ENCODE results near the gene ARHGAP5. TPM values are rescaled to one million over a fixed set of nuclear protein-coding genes. Genes with fewer than 3 reads are reported as not detected.

Gene ARHGAP5
- total RNA-seq, 3 donors from 2014 or later (not counting 1 experiment from before 2014, with no cell fraction given) = 31.5 to 45.8 (median 41.1) TPM

DNA sequence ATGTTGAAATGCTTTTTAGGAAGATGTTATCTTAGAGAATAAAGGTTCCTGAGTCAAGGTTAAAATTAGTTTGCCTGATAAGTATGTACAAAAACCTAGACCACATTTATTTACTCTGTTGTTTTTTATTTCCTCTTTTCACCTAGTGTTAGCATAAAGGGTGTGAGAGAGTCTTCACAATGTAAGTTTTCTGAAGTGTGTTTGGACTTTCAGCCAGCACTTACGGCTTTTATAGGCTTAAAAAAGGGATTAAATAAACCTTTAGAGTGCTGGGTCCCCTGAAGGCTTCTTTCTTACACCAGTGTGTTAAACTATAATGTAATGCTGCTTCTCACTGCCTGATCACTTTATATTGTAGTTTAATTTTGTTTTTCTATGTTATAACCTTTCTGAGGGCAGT lies 27.2 kb downstream of the ARHGAP5 start:
- peaks cover 7% of the 10 kb centered on the region for H3K4me1 ChIP-seq (ENCODE audit: control insufficient read depth, insufficient read depth, low read length)
- H3K27ac ChIP-seq (ENCODE audit: low read length) = no peak overlapping the region
- no peak overlapping the region for H3K4me3 ChIP-seq (ENCODE audit: low read length)
- Mint-ChIP-seq H3K4me3 (no peak overlapping the region), H3K36me3 (no peaks in the 10 kb centered on the region), H3K9me3 (no peaks in the 10 kb centered on the region), H3K4me1 (peaks cover 18 to 23% of the 10 kb centered on the region in 2 donors), H3K27me3 (ENCODE audit: low read depth in 2 of 2) (no peaks in the 10 kb centered on the region), H3K27ac (no peak overlapping the region)
- H3K27me3 ChIP-seq (ENCODE audit: control insufficient read depth, insufficient read depth, low read length) = no peaks in the 10 kb centered on the region
- no peaks in the 10 kb centered on the region for H3K9me3 ChIP-seq (ENCODE audit: control insufficient read depth, insufficient read depth, low read length)
- ATAC-seq (no peak), DNase-seq (no peak)
- intact Hi-C loops (cut with micrococcal nuclease) = no loop called here
- H3K36me3 ChIP-seq (ENCODE audit: control insufficient read depth, insufficient read depth, low read length) = no peaks in the 10 kb centered on the region
- TF ChIP-seq, protein P1, sequence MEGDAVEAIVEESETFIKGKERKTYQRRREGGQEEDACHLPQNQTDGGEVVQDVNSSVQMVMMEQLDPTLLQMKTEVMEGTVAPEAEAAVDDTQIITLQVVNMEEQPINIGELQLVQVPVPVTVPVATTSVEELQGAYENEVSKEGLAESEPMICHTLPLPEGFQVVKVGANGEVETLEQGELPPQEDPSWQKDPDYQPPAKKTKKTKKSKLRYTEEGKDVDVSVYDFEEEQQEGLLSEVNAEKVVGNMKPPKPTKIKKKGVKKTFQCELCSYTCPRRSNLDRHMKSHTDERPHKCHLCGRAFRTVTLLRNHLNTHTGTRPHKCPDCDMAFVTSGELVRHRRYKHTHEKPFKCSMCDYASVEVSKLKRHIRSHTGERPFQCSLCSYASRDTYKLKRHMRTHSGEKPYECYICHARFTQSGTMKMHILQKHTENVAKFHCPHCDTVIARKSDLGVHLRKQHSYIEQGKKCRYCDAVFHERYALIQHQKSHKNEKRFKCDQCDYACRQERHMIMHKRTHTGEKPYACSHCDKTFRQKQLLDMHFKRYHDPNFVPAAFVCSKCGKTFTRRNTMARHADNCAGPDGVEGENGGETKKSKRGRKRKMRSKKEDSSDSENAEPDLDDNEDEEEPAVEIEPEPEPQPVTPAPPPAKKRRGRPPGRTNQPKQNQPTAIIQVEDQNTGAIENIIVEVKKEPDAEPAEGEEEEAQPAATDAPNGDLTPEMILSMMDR (IDR thresholded peaks at IDR 0.05) = no peak
- 75% methylated on average over 1 of the region's 1 CpG for WGBS (ENCODE audit: insufficient coverage)

DNA sequence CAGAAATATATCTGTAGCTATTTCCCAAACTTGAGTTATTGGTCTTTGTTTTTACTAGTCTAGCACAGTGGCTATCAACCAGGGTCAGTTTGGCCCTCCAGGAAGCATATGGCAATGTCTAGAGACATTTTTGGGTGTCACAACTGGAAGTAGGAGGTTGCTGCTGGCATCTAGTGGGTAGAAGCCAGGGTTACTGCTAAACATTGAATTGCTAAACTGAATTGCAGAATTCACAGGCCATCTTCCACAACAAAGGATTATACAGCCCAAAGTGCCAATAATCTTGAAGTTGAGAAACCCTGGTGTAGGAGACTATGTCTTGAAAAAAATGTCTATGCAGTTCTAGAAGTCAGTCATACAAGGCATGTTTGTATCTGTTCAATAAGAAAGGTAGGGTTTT lies 27.7 kb downstream of the ARHGAP5 start:
- no peaks in the 10 kb centered on the region for H3K9me3 ChIP-seq (ENCODE audit: control insufficient read depth, insufficient read depth, low read length)
- no peak for ATAC-seq
- peaks cover 7% of the 10 kb centered on the region for H3K4me1 ChIP-seq (ENCODE audit: control insufficient read depth, insufficient read depth, low read length)
- H3K4me3 Mint-ChIP-seq = no peak overlapping the region
- H3K27ac Mint-ChIP-seq = no peak overlapping the region
- peak in 1 of 2 donors; percentile 5 for DNase-seq
- H3K36me3 ChIP-seq (ENCODE audit: control insufficient read depth, insufficient read depth, low read length) = no peaks in the 10 kb centered on the region
- no peaks in the 10 kb centered on the region for H3K27me3 Mint-ChIP-seq (ENCODE audit: low read depth in 2 of 2)
- H3K27ac ChIP-seq (ENCODE audit: low read length) = no peak overlapping the region
- H3K36me3 Mint-ChIP-seq = no peaks in the 10 kb centered on the region
- no peaks in the 10 kb centered on the region for H3K9me3 Mint-ChIP-seq
- H3K4me3 ChIP-seq (ENCODE audit: low read length) = no peak overlapping the region
- intact Hi-C loops (cut with micrococcal nuclease) = no loop called here
- peaks cover 18 to 23% of the 10 kb centered on the region in 2 donors for H3K4me1 Mint-ChIP-seq
- TF ChIP-seq, protein P1 (IDR thresholded peaks at IDR 0.05) = no peak
- H3K27me3 ChIP-seq (ENCODE audit: control insufficient read depth, insufficient read depth, low read length) = no peaks in the 10 kb centered on the region

DNA sequence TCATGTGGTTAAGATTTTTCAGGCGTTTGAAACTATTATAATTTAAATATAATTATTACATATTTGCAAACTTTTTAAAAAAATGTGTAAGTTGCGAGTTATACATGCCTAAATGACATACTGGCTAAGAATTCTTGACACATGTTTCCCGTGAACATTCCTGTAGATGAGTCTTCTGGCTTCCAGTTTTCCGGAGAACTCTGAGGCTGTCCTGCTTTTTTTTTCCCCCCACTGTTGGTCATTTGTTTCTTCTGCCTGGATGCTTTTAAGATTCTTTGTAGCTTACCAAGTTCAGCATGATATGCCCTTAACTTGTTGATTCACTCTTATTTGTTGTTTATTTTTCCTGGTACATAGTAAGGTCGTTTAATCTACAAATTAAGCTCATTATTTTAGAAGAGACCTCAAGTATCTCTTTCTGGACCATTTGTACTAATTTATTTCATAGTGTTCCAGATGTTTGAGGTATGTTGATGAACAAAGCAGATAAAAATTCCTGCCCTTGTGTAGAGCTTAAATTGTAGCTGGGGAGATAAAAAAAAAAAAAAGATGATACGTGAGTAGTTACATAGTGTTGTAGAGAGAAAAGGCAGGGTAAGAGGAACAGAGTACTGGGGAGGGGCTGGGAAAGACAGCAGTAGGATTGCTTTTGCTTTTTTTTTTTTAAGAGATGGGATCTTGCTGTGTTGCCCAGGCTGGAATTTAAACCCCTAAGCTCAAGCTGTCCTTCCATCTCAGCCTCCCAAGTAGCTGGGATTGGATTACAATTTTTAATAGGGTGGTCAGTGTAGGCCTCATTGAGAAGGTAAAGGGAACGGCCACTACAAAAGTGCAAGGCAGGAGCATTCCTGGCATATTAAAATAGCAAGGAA lies 32.8 kb downstream of the ARHGAP5 start:
- H3K4me3 ChIP-seq (ENCODE audit: low read length) = no peak overlapping the region
- TF ChIP-seq, protein P1 (IDR thresholded peaks at IDR 0.05) = no peak
- Mint-ChIP-seq H3K36me3 (no peaks in the 10 kb centered on the region), H3K4me3 (no peak overlapping the region), H3K27me3 (ENCODE audit: low read depth in 2 of 2) (no peaks in the 10 kb centered on the region), H3K4me1 (peaks cover 0 to 9% of the 10 kb centered on the region in 2 donors), H3K9me3 (no peaks in the 10 kb centered on the region), H3K27ac (no peak overlapping the region)
- DNase-seq (no peak), ATAC-seq (no peak)
- no peak overlapping the region for H3K27ac ChIP-seq (ENCODE audit: low read length)
- no peaks in the 10 kb centered on the region for H3K4me1 ChIP-seq (ENCODE audit: control insufficient read depth, insufficient read depth, low read length)
- H3K9me3 ChIP-seq (ENCODE audit: control insufficient read depth, insufficient read depth, low read length) = no peaks in the 10 kb centered on the region
- intact Hi-C loops (cut with micrococcal nuclease) = no loop called here
- H3K27me3 ChIP-seq (ENCODE audit: control insufficient read depth, insufficient read depth, low read length) = no peaks in the 10 kb centered on the region
- WGBS (ENCODE audit: insufficient coverage) = 94% methylated on average over 5 of the region's 7 CpGs
- H3K36me3 ChIP-seq (ENCODE audit: control insufficient read depth, insufficient read depth, low read length) = no peaks in the 10 kb centered on the region

DNA sequence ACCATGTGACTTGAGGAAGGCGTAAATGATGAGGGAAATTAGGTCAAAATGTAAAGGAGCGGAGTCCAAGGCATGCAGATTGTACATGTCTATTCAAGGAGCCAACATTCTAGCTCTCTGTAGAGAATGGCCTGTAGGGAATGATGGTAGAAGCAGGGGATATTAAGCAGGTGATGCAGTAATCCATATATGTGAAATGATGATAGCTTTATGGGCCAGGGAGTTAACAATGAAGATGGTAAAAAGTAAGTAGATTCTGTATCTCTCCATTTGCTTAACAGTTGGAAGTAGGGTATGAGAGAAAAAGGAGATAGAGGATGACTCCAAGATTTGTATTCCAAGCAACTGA lies 33.4 kb downstream of the ARHGAP5 start:
- ATAC-seq = no peak
- intact Hi-C loops (cut with micrococcal nuclease) = no loop called here
- Mint-ChIP-seq H3K9me3 (no peaks in the 10 kb centered on the region), H3K4me3 (no peak overlapping the region), H3K27me3 (ENCODE audit: low read depth in 2 of 2) (no peaks in the 10 kb centered on the region), H3K4me1 (peaks cover 0 to 9% of the 10 kb centered on the region in 2 donors), H3K27ac (no peak overlapping the region), H3K36me3 (no peaks in the 10 kb centered on the region)
- no peak overlapping the region for H3K27ac ChIP-seq (ENCODE audit: low read length)
- H3K9me3 ChIP-seq (ENCODE audit: control insufficient read depth, insufficient read depth, low read length) = no peaks in the 10 kb centered on the region
- WGBS (ENCODE audit: insufficient coverage) = 100% methylated on average over 2 of the region's 2 CpGs
- TF ChIP-seq, protein P1 (IDR thresholded peaks at IDR 0.05) = no peak
- DNase-seq = no peak
- no peaks in the 10 kb centered on the region for H3K4me1 ChIP-seq (ENCODE audit: control insufficient read depth, insufficient read depth, low read length)
- H3K36me3 ChIP-seq (ENCODE audit: control insufficient read depth, insufficient read depth, low read length) = no peaks in the 10 kb centered on the region
- H3K4me3 ChIP-seq (ENCODE audit: low read length) = no peak overlapping the region
- no peaks in the 10 kb centered on the region for H3K27me3 ChIP-seq (ENCODE audit: control insufficient read depth, insufficient read depth, low read length)

Data from natural killer cell (primary cell).